GM21576 (cell line): ENCODE results near the gene PDE7B.

Experiments used
- ATAC-seq: cut with Tn5 transposase; IDR thresholded peaks from one replicate; pipeline ENCODE4 v1.9.1; 2021; ENCODE audit warnings: mild to moderate bottlenecking, moderate library complexity; ENCODE audit not compliant: unreplicated experiment

PDE7B gene

GRCh38 chr6:136022224-136022874 lies 170.8 kb downstream of the PDE7B start:
- no peak for ATAC-seq

DNA sequence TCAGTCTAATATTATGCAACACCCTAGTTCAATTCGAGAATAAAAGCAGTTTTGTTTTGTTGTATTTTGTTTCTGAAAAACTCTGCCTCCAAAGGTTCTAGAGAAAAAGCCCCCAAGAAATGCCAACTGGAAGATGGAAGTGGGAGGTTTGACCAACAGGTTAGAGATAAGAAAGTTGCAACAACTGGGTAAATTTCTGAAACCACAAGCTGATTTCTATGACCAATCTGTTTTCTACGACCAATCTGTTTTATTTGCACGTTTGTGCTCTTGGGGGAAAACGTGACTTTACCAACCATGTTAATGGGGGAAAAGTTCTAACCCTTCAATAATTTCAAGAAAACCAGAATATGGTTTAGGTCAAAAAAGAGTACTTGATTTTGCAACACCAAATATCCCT lies 173.2 kb downstream of the PDE7B start:
- no peak for ATAC-seq

DNA sequence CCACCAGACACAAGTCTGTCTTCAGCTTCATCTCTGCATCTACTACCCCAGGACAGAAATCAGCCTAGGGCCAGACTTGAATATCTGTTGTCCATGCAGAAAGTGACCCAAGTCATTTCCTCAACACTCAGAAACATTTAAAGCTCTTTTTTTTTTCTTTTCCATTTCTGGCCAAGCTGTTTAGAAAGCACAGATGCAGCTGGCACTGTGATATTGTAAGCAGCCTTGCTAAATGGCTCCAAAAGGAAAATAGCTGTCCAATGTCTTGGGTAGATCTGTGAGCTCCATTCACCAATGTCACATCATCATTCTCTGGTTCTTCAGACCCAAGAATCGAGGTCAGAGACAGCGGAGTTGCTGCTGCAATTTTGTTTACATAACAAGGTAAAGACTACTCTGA lies 174.2 kb downstream of the PDE7B start:
- ATAC-seq: no peak

GRCh38 chr6:136030131-136030530 lies 178.6 kb downstream of the PDE7B start:
- ATAC-seq: no peak

DNA sequence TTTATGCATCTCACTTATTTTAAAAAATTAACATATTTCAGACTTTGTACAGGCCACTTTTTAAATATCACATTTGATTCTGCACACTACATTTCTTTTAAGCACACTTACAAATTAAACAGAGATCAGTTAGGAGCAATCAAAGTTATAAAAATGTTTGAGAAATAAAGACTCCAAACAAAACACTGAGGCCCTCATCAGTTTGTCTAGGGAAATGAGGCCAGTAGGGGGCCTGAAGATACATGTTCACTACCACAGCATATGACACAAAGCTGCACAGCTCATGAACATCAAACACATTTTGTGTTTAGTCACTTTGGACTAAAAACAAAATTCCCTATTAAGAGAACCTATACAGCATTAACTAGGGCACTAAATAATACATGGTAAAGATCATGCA lies 180.5 kb downstream of the PDE7B start:
- no peak for ATAC-seq

GRCh38 chr6:136033416-136033815 lies 181.9 kb downstream of the PDE7B start:
- ATAC-seq: no peak

DNA sequence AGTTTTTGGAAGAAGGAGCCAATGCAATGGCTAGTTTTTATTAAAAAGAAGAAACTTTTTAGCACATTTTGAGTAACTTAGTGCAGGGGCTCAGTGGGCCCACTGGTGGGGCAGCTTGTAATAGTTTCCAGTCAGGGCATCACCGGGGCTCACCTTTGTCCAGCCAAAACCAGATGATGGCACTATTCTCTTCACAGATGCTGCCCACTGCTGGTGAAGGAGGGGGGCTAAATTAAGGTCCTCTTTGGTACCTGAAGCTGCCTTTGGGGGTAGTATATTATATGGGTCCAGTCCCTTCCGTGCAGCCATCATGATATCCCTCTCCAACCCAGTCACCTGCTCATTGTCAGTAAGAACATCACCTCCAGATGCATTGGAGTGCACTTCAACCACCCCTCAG lies 182.9 kb downstream of the PDE7B start:
- no peak for ATAC-seq

GRCh38 chr6:136035378-136036070 lies 184.0 kb downstream of the PDE7B start:
- ATAC-seq: no peak

- no peak for ATAC-seq
These were observed 184.5 kb downstream of the PDE7B start for GRCh38 chr6:136036071-136036380.

- ATAC-seq: no peak
These were observed 185.1 kb downstream of the PDE7B start for GRCh38 chr6:136036601-136037000.

GRCh38 chr6:136037242-136037875 lies 185.9 kb downstream of the PDE7B start:
- peak; percentile 65 for ATAC-seq

DNA sequence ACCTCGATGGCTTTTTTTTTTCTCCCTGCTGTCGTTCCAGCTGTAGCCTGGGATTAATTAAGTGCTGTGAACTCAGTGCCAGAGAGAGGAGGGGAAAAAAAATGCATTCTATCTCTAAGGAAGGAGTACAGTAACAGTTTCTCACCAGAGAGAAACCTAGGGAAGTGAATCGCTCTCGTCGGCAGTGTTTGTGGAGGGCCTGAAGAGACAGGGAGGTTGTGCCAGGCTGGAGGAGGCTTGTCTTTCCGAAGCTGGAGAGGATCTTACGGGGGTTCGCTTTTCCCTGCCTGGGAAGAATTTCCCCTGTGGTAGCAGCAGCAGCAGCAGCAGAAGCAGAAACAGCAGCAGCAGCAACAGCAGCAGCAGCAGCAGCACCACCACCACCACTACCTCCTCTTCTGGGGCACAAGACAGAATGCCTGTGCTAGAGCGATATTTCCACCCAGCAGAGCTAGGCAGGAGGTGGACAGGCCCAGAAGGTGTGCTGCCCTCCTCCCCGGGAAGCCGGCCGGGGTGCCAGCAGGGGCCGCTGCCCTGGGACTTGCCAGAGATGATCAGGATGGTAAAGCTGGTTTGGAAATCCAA lies 186.5 kb downstream of the PDE7B start:
- ATAC-seq: no peak

DNA sequence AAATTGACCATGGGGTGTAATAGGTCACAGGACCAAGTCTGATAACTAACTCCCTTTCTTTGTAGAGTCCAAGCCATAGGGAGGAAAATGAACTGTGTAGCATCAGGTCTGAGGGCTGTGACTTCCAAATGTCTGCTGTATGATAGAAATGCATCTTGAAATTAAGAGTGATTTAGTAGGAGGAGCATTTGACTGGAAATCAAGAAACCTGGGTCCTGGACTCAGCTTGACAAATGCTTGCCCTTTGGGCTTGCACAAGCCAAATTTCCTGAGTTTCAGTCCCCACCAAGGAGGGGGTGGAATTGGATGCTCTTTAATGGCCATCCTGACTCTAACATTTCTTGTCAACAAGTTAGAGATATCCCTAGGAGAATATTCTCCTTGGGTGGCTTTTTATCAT lies 187.0 kb downstream of the PDE7B start:
- ATAC-seq: no peak

GRCh38 chr6:136039185-136039584 lies 187.7 kb downstream of the PDE7B start:
- ATAC-seq: no peak

GRCh38 chr6:136050475-136050874 lies 199.0 kb downstream of the PDE7B start:
- no peak for ATAC-seq

- no peak for ATAC-seq
These were observed 199.8 kb downstream of the PDE7B start for GRCh38 chr6:136051140-136051775.

DNA sequence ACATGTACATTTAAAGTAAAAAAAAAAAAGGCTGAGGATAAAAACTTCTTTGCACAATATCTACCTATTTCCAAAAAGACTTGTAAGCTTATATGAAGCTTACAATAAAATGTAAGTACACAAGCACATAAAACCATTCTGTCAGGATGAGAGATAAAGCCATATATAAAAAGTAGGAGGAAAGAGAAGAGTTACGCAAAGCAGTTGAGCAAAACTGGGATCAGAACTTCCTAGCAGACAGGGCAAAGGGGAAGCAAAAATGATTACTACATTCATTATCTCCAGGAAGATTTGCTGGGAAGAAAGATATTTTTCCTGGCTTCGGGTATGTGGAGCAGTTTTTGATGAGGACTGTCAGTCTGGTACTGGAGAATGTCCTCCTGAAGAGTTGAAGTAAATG lies 200.5 kb downstream of the PDE7B start:
- ATAC-seq: no peak

DNA sequence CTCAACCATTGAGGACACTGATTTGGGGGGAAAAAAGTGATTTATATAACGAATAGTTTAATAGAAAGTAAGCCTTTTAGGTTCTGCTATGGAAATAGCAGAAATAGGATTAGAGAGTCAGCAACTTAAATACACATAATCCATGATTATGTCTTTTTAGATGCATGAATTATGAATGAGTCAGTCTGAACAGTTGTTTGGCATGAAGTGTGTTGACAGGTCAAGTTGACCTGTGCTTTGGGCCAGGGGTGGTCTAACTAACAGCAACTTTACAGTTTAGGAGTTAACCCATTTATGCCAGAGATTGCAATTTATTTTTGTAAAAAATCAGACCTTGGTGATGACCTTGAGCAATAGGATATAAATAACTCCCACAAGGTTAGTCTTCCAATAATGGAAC lies 207.4 kb downstream of the PDE7B start:
- ATAC-seq: no peak

DNA sequence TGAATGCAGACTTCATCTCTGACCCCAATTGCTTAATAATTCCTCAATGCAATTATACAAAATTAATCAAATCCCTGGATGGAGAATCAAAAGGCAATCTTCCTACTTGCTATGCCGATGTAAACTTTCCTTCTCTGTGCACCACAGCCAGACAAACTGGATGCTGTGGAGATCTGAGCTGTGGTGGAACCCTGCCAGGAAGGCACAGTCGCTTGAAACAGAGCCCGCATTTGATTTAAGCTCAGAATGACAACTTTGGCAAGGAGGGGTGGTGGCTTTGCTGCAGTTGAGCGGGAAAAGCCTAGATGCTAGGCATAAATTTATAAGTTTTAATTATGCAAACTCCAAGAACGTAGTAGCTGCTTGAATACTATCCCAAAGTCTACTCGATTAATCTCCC lies 207.8 kb downstream of the PDE7B start:
- ATAC-seq: no peak

DNA sequence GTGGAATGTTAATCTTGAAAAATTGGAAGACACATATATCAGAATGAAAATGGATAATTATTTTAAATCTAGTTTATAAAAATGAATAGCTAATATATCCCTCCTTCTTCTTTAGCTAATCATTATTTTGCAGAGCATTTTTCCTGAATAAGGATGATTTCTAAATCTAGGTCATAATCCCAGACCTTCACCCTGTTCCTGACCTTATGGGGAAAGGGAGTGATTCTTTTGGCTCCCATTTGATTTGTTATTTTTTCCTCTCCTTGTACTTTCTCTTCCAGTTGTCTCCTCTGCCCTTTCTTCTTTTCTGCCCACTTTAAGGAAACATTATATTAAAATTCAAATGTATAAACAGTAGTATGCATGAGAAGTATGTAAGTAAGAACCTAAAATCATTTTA lies 208.6 kb downstream of the PDE7B start:
- ATAC-seq: no peak

DNA sequence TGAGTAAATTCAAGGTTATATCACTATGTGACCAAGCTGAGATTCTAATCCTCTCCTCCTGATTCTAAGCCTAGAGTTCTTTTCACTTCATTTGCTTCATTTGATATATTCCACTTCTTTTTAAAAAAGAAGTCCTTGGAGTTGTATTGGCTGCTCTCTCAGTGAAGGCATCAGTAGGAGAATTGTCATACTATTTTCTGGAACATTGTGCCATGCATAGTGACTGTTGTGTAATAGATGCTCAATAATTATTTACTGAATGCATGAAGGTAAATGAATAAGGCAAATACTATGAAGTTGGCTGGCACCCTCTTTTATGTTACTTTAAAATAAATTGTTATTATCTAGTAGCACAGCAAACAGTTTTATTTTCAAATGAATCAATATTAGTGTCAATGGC lies 209.3 kb downstream of the PDE7B start:
- ATAC-seq: no peak

GRCh38 chr6:136061701-136062100 lies 210.2 kb downstream of the PDE7B start:
- no peak for ATAC-seq
